Activated CD4-positive, alpha-beta memory T cell treated with anti-CD3 and anti-CD28 coated beads, Interleukin-2, amount 10 ng/mL, durations not matched to agents 7 days and 5 days (primary cell): ENCODE measurements around the gene VEGFC. TPM values are rescaled to one million over a fixed set of nuclear protein-coding genes. Genes with fewer than 3 reads are reported as not detected.

Experiments used
- CTCF ChIA-PET: fragments of 350-600 bp; sonication (Branson Sonifier 250); formaldehyde crosslinking; loops from one replicate; lab custom pipeline; 2021; ENCODE audit warnings: antibody characterized with exemption, inconsistent platforms; lab: Charles Lee
- POLR2A ChIA-PET: fragments of 350-600 bp; sonication (Branson Sonifier 250); formaldehyde crosslinking; loops from one replicate; lab custom pipeline; 2021; ENCODE audit warnings: antibody characterized with exemption; lab: Charles Lee
- DNase-seq: peaks from one replicate; pipeline ENCODE4 v3.0.0-alpha.2; 2020
- H3K27ac Mint-ChIP-seq: one replicate; pipeline ENCODE4 v1.8.0; 2021; ENCODE audit warnings: mild to moderate bottlenecking, mixed read lengths
- H3K27me3 Mint-ChIP-seq: one replicate; pipeline ENCODE4 v1.8.0; 2021; ENCODE audit warnings: mixed read lengths
- H3K36me3 Mint-ChIP-seq: one replicate; pipeline ENCODE4 v1.8.0; 2021; ENCODE audit warnings: low read depth, mixed read lengths
- H3K4me1 Mint-ChIP-seq: one replicate; pipeline ENCODE4 v1.8.0; 2021; ENCODE audit warnings: mixed read lengths
- H3K4me3 Mint-ChIP-seq: one replicate; pipeline ENCODE4 v1.8.0; 2021; ENCODE audit warnings: mild to moderate bottlenecking, mixed read lengths
- H3K9me3 Mint-ChIP-seq: one replicate; pipeline ENCODE4 v1.8.0; 2021; ENCODE audit warnings: mixed read lengths
- total RNA-seq, 2 experiments: library from RNA; stranded (reverse); gene quantifications; one replicate each; pipeline ENCODE4 v1.2.3, GENCODE V29; 2021

The VEGFC gene
- total RNA-seq, 2 experiments from 2014 or later: not detected

- no peaks in the 10 kb centered on the region for H3K27me3 Mint-ChIP-seq
- ChIA-PET CTCF (no interaction called here), POLR2A (no interaction called here)
- H3K9me3 Mint-ChIP-seq: no peaks in the 10 kb centered on the region
- H3K4me3 Mint-ChIP-seq: no peak overlapping the region
- H3K27ac Mint-ChIP-seq: no peak overlapping the region
- no peaks in the 10 kb centered on the region for H3K36me3 Mint-ChIP-seq
- no peak for DNase-seq
- no peaks in the 10 kb centered on the region for H3K4me1 Mint-ChIP-seq
Measured at GRCh38 chr4:176744091-176744490, 48.6 kb downstream of the VEGFC start.

GRCh38 chr4:176742211-176742610 is 50.5 kb downstream of the VEGFC start:
- CTCF ChIA-PET: no interaction called here
- no peaks in the 10 kb centered on the region for H3K27me3 Mint-ChIP-seq
- POLR2A ChIA-PET: no interaction called here

GRCh38 chr4:176741253-176741652 is 51.5 kb downstream of the VEGFC start:
- no peaks in the 10 kb centered on the region for H3K9me3 Mint-ChIP-seq
- H3K27ac Mint-ChIP-seq: no peak overlapping the region
- CTCF ChIA-PET: no interaction called here
- H3K4me1 Mint-ChIP-seq: no peaks in the 10 kb centered on the region
- no peaks in the 10 kb centered on the region for H3K36me3 Mint-ChIP-seq
- POLR2A ChIA-PET: no interaction called here
- DNase-seq: no peak
- H3K27me3 Mint-ChIP-seq: no peaks in the 10 kb centered on the region
- no peak overlapping the region for H3K4me3 Mint-ChIP-seq

More at GRCh38 chr4:176742211-176742610, 50.5 kb downstream of the VEGFC start:
- H3K9me3 Mint-ChIP-seq: no peaks in the 10 kb centered on the region
- H3K27ac Mint-ChIP-seq: no peak overlapping the region
- DNase-seq: no peak
- no peaks in the 10 kb centered on the region for H3K36me3 Mint-ChIP-seq
- no peak overlapping the region for H3K4me3 Mint-ChIP-seq
- H3K4me1 Mint-ChIP-seq: no peaks in the 10 kb centered on the region

GRCh38 chr4:176735300-176735699 is 57.4 kb downstream of the VEGFC start:
- POLR2A ChIA-PET: no interaction called here

GRCh38 chr4:176734461-176734860 is 58.3 kb downstream of the VEGFC start:
- ChIA-PET CTCF (no interaction called here), POLR2A (no interaction called here)
- H3K4me1 Mint-ChIP-seq: no peaks in the 10 kb centered on the region
- H3K27me3 Mint-ChIP-seq: no peaks in the 10 kb centered on the region
- no peaks in the 10 kb centered on the region for H3K36me3 Mint-ChIP-seq
- no peak for DNase-seq
- no peak overlapping the region for H3K4me3 Mint-ChIP-seq
- H3K27ac Mint-ChIP-seq: no peak overlapping the region
- no peaks in the 10 kb centered on the region for H3K9me3 Mint-ChIP-seq

More at GRCh38 chr4:176735300-176735699, 57.4 kb downstream of the VEGFC start:
- no peak for DNase-seq
- no peak overlapping the region for H3K4me3 Mint-ChIP-seq
- H3K27me3 Mint-ChIP-seq: no peaks in the 10 kb centered on the region
- no peaks in the 10 kb centered on the region for H3K36me3 Mint-ChIP-seq
- no peaks in the 10 kb centered on the region for H3K9me3 Mint-ChIP-seq
- no peak overlapping the region for H3K27ac Mint-ChIP-seq
- no peaks in the 10 kb centered on the region for H3K4me1 Mint-ChIP-seq
- CTCF ChIA-PET: no interaction called here

- ChIA-PET CTCF (no interaction called here), POLR2A (no interaction called here)
- H3K4me3 Mint-ChIP-seq: no peak overlapping the region
- no peaks in the 10 kb centered on the region for H3K9me3 Mint-ChIP-seq
- H3K27ac Mint-ChIP-seq: no peak overlapping the region
- H3K36me3 Mint-ChIP-seq: no peaks in the 10 kb centered on the region
- no peaks in the 10 kb centered on the region for H3K27me3 Mint-ChIP-seq
- no peaks in the 10 kb centered on the region for H3K4me1 Mint-ChIP-seq
- no peak for DNase-seq
Measured at GRCh38 chr4:176729489-176729888, 63.2 kb downstream of the VEGFC start.

- Mint-ChIP-seq H3K36me3 (no peaks in the 10 kb centered on the region), H3K4me1 (no peaks in the 10 kb centered on the region), H3K4me3 (no peak overlapping the region), H3K27ac (no peak overlapping the region), H3K27me3 (no peaks in the 10 kb centered on the region), H3K9me3 (no peaks in the 10 kb centered on the region)
- CTCF ChIA-PET: no interaction called here
- no peak for DNase-seq
- POLR2A ChIA-PET: no interaction called here
Measured at GRCh38 chr4:176726803-176727202, 65.9 kb downstream of the VEGFC start.

- Mint-ChIP-seq H3K27ac (no peak overlapping the region), H3K36me3 (no peaks in the 10 kb centered on the region), H3K4me3 (no peak overlapping the region), H3K4me1 (no peaks in the 10 kb centered on the region), H3K9me3 (no peaks in the 10 kb centered on the region), H3K27me3 (no peaks in the 10 kb centered on the region)
- ChIA-PET POLR2A (no interaction called here), CTCF (no interaction called here)
- DNase-seq: no peak
Measured at GRCh38 chr4:176721459-176721858, 71.3 kb downstream of the VEGFC start.

GRCh38 chr4:176718881-176719280 is 73.8 kb downstream of the VEGFC start:
- CTCF ChIA-PET: no interaction called here
- no peaks in the 10 kb centered on the region for H3K36me3 Mint-ChIP-seq
- DNase-seq: no peak
- no peaks in the 10 kb centered on the region for H3K4me1 Mint-ChIP-seq
- no peak overlapping the region for H3K4me3 Mint-ChIP-seq
- POLR2A ChIA-PET: no interaction called here
- no peaks in the 10 kb centered on the region for H3K9me3 Mint-ChIP-seq
- no peaks in the 10 kb centered on the region for H3K27me3 Mint-ChIP-seq
- H3K27ac Mint-ChIP-seq: no peak overlapping the region

GRCh38 chr4:176717237-176717636 is 75.5 kb downstream of the VEGFC start:
- POLR2A ChIA-PET: no interaction called here

GRCh38 chr4:176709417-176709816 is 83.3 kb downstream of the VEGFC start:
- H3K4me1 Mint-ChIP-seq: no peaks in the 10 kb centered on the region
- no peak for DNase-seq
- H3K27me3 Mint-ChIP-seq: no peaks in the 10 kb centered on the region
- no peaks in the 10 kb centered on the region for H3K36me3 Mint-ChIP-seq
- ChIA-PET CTCF (no interaction called here), POLR2A (no interaction called here)
- H3K27ac Mint-ChIP-seq: no peak overlapping the region
- H3K4me3 Mint-ChIP-seq: no peak overlapping the region
- H3K9me3 Mint-ChIP-seq: no peaks in the 10 kb centered on the region

More at GRCh38 chr4:176717237-176717636, 75.5 kb downstream of the VEGFC start:
- Mint-ChIP-seq H3K4me3 (no peak overlapping the region), H3K27ac (no peak overlapping the region), H3K36me3 (no peaks in the 10 kb centered on the region), H3K4me1 (no peaks in the 10 kb centered on the region), H3K27me3 (no peaks in the 10 kb centered on the region), H3K9me3 (no peaks in the 10 kb centered on the region)
- CTCF ChIA-PET: no interaction called here
- no peak for DNase-seq

GRCh38 chr4:176708771-176709311 is 83.9 kb downstream of the VEGFC start:
- H3K4me1 Mint-ChIP-seq: no peaks in the 10 kb centered on the region
- ChIA-PET POLR2A (no interaction called here), CTCF (no interaction called here)
- H3K27ac Mint-ChIP-seq: no peak overlapping the region
- no peaks in the 10 kb centered on the region for H3K27me3 Mint-ChIP-seq
- no peaks in the 10 kb centered on the region for H3K9me3 Mint-ChIP-seq
- no peak overlapping the region for H3K4me3 Mint-ChIP-seq
- no peak for DNase-seq
- no peaks in the 10 kb centered on the region for H3K36me3 Mint-ChIP-seq

- ChIA-PET CTCF (no interaction called here), POLR2A (no interaction called here)
- Mint-ChIP-seq H3K36me3 (no peaks in the 10 kb centered on the region), H3K9me3 (no peaks in the 10 kb centered on the region), H3K27ac (no peak overlapping the region), H3K27me3 (no peaks in the 10 kb centered on the region), H3K4me3 (no peak overlapping the region), H3K4me1 (no peaks in the 10 kb centered on the region)
- DNase-seq: no peak
Measured at GRCh38 chr4:176690716-176691115, 102.0 kb downstream of the VEGFC start.

- CTCF ChIA-PET: no interaction called here
Measured at GRCh38 chr4:176680668-176681180, 112.0 kb downstream of the VEGFC start.

More at GRCh38 chr4:176680668-176681180, 112.0 kb downstream of the VEGFC start:
- Mint-ChIP-seq H3K27ac (no peak overlapping the region), H3K36me3 (no peaks in the 10 kb centered on the region), H3K4me3 (no peak overlapping the region), H3K9me3 (no peaks in the 10 kb centered on the region), H3K4me1 (no peaks in the 10 kb centered on the region), H3K27me3 (no peaks in the 10 kb centered on the region)
- no peak for DNase-seq
- POLR2A ChIA-PET: no interaction called here
